Measurements from ENCODE around the gene RALY.

DNA sequence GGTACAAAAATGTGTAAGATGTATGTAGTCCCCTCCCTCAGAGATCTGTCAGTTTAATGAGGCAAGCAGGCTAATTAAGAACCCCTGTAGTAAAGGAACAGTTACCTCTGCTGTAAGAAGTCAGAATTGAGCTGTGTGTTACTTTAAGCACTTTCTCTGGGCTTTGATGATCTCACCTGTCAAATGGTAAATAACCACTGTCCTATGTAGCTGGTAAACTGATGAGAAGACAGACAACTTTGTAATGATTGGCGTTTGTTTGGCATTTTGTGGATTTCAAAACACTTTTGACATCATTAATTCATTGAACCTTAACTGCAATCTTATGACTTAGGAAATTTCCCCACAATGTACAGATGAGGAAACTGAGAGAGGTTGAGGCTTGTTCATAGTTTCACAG is 55.7 kb downstream of the RALY start:
- TF ChIP-seq CTCF (IDR thresholded peaks at IDR 0.05) (no peak), POLR2A (IDR thresholded peaks at IDR 0.05) (no peak)

Measured in body of pancreas (tissue), 4 donors.